Ascending aorta (tissue), 2 donors: ENCODE measurements around the gene TNS4. TPM values are rescaled to one million over a fixed set of nuclear protein-coding genes. Genes with fewer than 3 reads are reported as not detected.

Experiments used
- DNase-seq, 2 donors: peaks; one replicate each; pipeline ENCODE4 v3.0.0-alpha.2; 2019; ENCODE audit warnings: low spot score in 2 of 2
- H3K27ac ChIP-seq, 2 donors: fragments of 200-600 bp; sonication (generic); one replicate each; pipeline ENCODE4 v1.5.1; 2016 to 2017; ENCODE audit warnings: mild to moderate bottlenecking in 1 of 2
- H3K27me3 ChIP-seq: fragments of 200-600 bp; sonication (generic); one replicate; pipeline ENCODE4 v1.5.1; 2017
- H3K36me3 ChIP-seq, 2 donors: fragments of 200-600 bp; sonication (generic); one replicate each; pipeline ENCODE4 v1.5.1; 2016
- H3K4me1 ChIP-seq, 2 donors: fragments of 200-600 bp; sonication (generic); one replicate each; pipeline ENCODE4 v1.5.1; 2016 to 2017; ENCODE audit warnings: mild to moderate bottlenecking in 1 of 2
- H3K4me3 ChIP-seq, 2 donors: fragments of 200-600 bp; sonication (generic); one replicate each; pipeline ENCODE4 v1.5.1; 2016 to 2017; ENCODE audit warnings: mild to moderate bottlenecking in 1 of 2
- H3K9me3 ChIP-seq, 2 donors: fragments of 200-600 bp; sonication (generic); one replicate each; pipeline ENCODE4 v1.5.1; 2016
- CTCF ChIP-seq, 3 experiments: fragments of 200-600 bp in 2 of 3; fragments of 450-650 bp in 1 of 3; sonication (generic) in 2 of 3; IDR thresholded peaks; one replicate each; pipeline ENCODE4 v1.5.1; 2016 to 2019; ENCODE audit warnings: antibody characterized with exemption in 3 of 3, mild to moderate bottlenecking in 1 of 3, moderate library complexity in 1 of 3
- intact Hi-C: fragments of 100-400 bp; cut with DNase I; formaldehyde crosslinking; loops from one replicate; pipeline ENCODE4 v1.15.1; 2023
- total RNA-seq: library from RNA; depleted of rRNA; stranded (reverse); fragments of >200 nt; gene quantifications from one replicate; pipeline ENCODE4 v1.1.0, GENCODE V29; 2016

TNS4 gene
- total RNA-seq, 1 donor from 2014 or later = not detected

GRCh38 chr17:40457369-40457768, 44.1 kb downstream of the TNS4 start:
- peaks cover 14 to 15% of the 10 kb centered on the region in 2 donors for H3K36me3 ChIP-seq
- H3K27ac ChIP-seq = peak overlapping the region; percentile 61 to 75
- no peaks in the 10 kb centered on the region for H3K27me3 ChIP-seq
- intact Hi-C loops = loop anchor here (2.0 kb wide), 1 partner anchor 15 kb away; the partner anchor contains the start of gene IGFBP4
- no peaks in the 10 kb centered on the region for H3K9me3 ChIP-seq
- DNase-seq = no peak
- no peak overlapping the region for H3K4me3 ChIP-seq
- H3K4me1 ChIP-seq = peaks cover 25 to 29% of the 10 kb centered on the region in 2 donors
- no peak for TF ChIP-seq CTCF (IDR thresholded peaks at IDR 0.05)

GRCh38 chr17:40456396-40456951, 44.9 kb downstream of the TNS4 start:
- DNase-seq = no peak
- H3K9me3 ChIP-seq = no peaks in the 10 kb centered on the region
- TF ChIP-seq CTCF (IDR thresholded peaks at IDR 0.05) = no peak
- H3K27me3 ChIP-seq = no peaks in the 10 kb centered on the region
- peaks cover 32 to 37% of the 10 kb centered on the region in 2 donors for H3K4me1 ChIP-seq
- no peak overlapping the region for H3K4me3 ChIP-seq
- peaks cover 14 to 15% of the 10 kb centered on the region in 2 donors for H3K36me3 ChIP-seq
- H3K27ac ChIP-seq = peak overlapping the region; percentile 61 to 75
- intact Hi-C loops = loop anchor here (2.0 kb wide), 1 partner anchor 14 kb away; the partner anchor contains the start of gene IGFBP4

- no peak overlapping the region for H3K4me3 ChIP-seq
- TF ChIP-seq CTCF (IDR thresholded peaks at IDR 0.05) = no peak
- H3K36me3 ChIP-seq = peaks cover 14 to 15% of the 10 kb centered on the region in 2 donors
- intact Hi-C loops = loop anchor here (5.0 kb wide), 1 partner anchor 142 kb away; no protein-coding TSS in a partner anchor
- DNase-seq = no peak
- H3K27ac ChIP-seq = peak overlapping the region; percentile 9 to 73
- H3K4me1 ChIP-seq = peaks cover 37 to 44% of the 10 kb centered on the region in 2 donors
- H3K27me3 ChIP-seq = no peaks in the 10 kb centered on the region
- no peaks in the 10 kb centered on the region for H3K9me3 ChIP-seq
Observed at GRCh38 chr17:40454613-40454995, 46.8 kb downstream of the TNS4 start.

GRCh38 chr17:40453881-40454612, 47.4 kb downstream of the TNS4 start:
- Histone ChIP-seq H3K4me1 (peaks cover 39 to 44% of the 10 kb centered on the region in 2 donors), H3K36me3 (peaks cover 14 to 15% of the 10 kb centered on the region in 2 donors), H3K27me3 (no peaks in the 10 kb centered on the region), H3K9me3 (no peaks in the 10 kb centered on the region), H3K27ac (peak overlapping the region; percentile 9 to 73), H3K4me3 (no peak overlapping the region)
- DNase-seq = no peak
- intact Hi-C loops = loop anchor here (5.0 kb wide), 1 partner anchor 142 kb away; no protein-coding TSS in a partner anchor
- no peak for TF ChIP-seq CTCF (IDR thresholded peaks at IDR 0.05)

- no peaks in the 10 kb centered on the region for H3K27me3 ChIP-seq
- no peak overlapping the region for H3K4me3 ChIP-seq
- peaks cover 14 to 15% of the 10 kb centered on the region in 2 donors for H3K36me3 ChIP-seq
- H3K4me1 ChIP-seq = peaks cover 44 to 46% of the 10 kb centered on the region in 2 donors
- TF ChIP-seq CTCF (IDR thresholded peaks at IDR 0.05) = no peak
- peak overlapping the region; percentile 73 to 86 for H3K27ac ChIP-seq
- intact Hi-C loops = loop anchor here (1.0 to 5.0 kb wide), 2 partner anchors 10 to 141 kb away; partner anchors contain the start of gene IGFBP4
- no peaks in the 10 kb centered on the region for H3K9me3 ChIP-seq
- DNase-seq = no peak
Observed at GRCh38 chr17:40452921-40453378, 48.5 kb downstream of the TNS4 start.
